ENCODE data around the gene CEP162.
"Not testable (repeated sequence)": the region's sequence is repeated elsewhere in the genome, so short reads cannot be mapped to it uniquely, and the experiment has no call there.

Gene CEP162

DNA sequence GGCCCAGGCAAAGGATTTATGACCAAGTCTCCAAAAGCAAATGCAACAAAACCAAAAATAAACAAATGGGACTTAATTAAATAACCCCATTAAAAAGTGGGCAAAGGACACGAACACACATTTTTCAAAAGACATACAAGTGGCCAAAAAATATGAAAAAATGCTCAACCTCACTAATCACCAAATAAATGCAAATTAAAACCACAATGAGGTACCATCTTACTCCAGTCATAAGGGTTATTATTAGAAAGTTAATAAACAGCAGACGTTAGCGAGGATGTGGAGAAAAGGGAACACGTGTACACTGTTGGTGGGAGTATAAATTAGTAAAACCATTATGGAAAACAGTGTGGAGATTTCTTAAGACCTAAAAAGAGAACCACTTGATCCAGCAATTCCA, 71.1 kb downstream of the CEP162 start:
- DNase-seq (ENCODE audit: low spot score) = no peak

DNA sequence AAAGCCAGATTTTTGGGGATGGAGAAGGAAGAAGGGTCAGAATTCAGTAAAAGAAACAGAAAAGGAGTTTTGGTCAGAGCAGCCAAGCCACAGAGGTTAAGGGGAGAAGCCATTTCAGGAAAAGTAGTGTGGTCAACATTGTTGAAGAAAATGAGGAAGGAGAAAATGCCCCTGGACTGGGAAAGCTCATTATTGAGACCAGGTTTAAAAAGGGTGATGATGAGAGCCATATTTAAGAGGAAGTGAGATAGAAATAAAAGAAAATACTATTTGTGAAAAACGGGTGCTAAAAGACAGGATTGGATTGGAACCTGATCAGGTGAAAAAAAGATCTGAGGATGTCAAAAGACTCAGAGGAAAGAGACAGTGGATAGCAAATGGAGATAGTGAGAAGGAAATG, 75.8 kb downstream of the CEP162 start:
- no peak for DNase-seq (ENCODE audit: low spot score)

DNA sequence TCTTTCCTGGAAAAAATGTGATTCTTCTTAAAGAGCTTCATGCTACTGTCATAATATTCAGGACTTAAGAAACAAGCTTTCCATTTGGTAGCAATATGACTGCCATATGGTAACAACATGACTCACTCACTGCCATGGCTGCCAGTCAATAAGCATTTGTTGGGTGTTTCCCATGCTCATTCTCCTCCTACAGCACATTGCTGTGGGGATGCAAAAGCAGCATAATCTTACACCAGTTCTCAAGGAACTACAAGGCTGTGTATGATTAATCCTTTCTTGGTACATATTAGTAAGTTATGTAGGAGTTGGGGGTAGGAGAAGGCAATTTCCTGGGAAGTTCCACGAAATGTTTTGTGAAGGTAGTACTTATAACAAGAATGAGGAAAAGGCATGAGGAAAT, 76.7 kb downstream of the CEP162 start:
- no peak for DNase-seq (ENCODE audit: low spot score)

DNA sequence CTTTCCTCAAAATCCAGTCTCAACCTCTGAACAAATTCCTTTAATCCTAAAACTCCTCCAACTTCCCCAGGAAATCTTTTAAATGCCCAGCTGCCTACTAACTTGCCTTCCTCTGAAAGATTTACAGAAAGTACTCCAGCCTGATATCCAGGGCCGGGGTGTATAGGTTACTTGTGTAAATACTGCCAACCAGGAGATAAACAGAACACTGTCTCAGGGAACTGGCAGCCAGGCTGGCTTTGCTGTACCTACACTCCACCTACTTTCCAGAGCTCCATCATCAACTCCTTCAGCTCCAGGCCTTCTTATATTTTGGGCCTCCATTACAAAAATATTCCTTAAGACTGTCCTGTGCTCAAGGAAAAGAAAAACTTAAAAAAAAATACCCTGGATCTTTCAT, 85.9 kb downstream of the CEP162 start:
- DNase-seq (ENCODE audit: low spot score) = no peak

DNA sequence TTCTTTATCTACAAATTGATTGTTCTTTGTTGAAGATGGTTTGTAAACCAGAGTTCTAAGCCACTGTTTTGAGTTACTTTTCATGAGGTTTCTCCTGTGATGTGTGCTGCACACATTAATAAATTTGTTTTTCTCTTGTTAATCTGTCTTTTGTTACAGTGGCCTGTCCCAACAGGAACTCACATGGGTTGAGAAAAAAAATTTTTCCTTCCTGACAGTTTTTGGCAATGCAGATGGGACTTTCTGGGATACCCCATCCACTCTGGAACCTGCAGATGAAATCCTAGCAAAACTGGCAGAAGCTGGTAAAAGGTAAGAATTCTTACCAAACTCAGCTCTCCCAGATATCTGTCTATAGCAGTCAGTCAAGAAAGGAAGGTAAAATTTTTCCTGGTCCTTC, 88.1 kb downstream of the CEP162 start:
- DNase-seq (ENCODE audit: low spot score) = no peak

DNA sequence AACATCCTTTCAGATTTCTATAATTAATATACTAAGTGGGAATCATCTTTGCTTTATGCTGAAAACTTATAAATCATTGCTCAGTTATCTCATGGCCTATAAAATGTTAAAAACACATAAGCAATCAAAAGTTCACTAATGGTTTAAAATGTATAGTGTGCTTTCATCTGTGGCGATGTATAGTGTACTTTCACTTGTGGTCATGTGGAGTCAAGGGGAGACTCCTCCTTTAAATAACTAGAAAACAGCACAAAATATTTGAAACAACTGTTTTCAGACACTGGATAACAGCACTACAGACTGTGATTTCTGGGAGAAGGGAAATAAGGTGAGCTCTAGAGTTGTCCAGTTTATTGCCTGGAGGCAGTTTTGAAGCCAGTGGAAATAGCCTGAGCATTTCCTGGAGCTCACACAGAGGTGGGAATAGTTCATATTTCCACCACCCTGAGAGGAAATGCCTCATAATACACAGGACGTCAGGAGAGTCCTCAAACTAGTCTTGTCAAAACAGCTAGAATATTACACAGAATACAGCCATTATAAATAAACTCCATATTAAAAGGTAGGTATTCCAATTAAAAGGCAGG, 89.4 kb downstream of the CEP162 start:
- no peak for DNase-seq (ENCODE audit: low spot score)

DNA sequence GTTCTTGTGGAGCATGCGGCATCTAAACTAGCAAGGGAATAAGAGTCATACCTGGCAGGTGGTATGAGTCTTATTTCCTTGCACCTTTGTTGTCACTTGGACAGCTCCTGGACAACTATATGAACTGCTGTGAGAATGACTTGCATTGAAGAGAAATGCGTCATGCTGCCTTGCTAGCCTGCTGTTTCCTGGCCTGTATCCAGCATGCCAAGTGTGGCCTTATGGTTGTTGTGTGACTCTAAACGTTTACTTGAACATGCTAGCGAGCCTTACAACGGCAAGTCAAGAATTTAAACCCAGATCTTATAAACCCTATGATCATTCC, 90.4 kb downstream of the CEP162 start:
- DNase-seq (ENCODE audit: low spot score) = no peak

DNA sequence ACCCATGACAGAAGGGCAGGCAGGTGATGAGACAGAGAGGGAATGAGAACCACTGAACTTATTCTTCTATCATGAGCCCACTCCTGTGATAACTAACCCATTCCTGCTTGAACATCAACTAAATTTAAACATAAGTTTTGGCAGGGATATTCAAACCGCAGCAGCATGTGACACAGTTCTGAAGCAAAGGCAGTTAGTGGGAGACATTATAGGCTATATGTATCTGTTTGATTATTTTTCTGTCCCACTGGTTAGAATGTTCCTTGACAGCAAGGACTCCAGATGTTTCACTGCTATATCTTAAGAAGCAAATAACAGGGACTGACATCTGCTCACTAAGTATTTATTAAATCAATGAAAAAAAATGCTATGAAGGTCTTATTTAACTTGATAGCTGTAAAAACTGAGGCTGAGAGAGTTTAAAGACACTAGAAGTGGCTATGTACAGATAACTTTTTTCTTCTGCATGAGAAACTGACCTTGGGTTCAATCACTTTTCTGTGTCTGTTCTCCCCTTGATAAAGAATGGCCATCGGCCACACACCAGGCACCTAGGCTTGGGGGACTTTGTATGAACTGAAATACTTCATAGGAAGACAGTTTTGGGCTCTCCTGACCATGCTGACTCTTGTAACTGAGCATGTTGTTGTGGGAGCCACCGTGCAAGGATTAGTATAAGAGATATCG, 90.9 kb downstream of the CEP162 start:
- DNase-seq (ENCODE audit: low spot score) = no peak

DNA sequence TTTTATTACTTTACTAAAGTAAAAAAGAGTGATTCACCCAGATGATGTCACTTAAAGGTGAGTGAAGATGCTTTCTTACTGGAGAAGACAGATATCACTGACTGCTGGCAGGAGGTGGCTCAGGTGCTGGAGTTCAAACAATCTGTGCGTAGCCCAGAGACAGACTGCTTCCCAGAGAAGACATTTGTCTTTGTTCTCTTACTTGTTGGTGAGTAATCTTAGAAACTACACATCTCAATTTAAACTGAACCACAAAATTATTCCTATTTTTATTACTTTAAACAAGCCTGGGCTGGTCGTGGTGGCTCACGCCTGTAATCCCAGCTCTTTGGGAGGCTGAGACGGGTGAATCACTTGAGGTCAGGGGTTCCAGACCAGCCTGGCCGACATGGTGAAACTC, 92.2 kb downstream of the CEP162 start:
- DNase-seq (ENCODE audit: low spot score) = no peak

DNA sequence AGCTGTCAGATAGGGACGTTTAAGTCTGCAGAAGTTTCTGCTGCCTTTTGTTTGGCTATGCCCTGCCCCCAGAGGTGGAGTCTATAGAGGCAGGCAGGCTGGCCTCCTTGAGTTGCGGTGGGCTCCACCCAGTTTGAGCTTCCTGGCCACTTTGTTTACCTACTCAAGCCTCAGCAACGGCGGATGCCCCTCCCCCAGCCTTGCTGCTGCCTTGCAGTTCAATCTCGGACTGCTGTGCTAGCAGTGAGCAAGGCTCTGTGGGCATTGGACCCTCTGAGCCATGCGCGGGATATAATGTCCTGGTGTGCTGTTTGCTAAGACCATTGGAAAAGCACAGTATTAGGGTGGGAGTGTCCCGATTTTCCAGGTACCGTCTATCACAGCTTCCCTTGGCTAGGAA, 94.1 kb downstream of the CEP162 start:
- not testable (repeated sequence) for DNase-seq (ENCODE audit: low spot score)

DNA sequence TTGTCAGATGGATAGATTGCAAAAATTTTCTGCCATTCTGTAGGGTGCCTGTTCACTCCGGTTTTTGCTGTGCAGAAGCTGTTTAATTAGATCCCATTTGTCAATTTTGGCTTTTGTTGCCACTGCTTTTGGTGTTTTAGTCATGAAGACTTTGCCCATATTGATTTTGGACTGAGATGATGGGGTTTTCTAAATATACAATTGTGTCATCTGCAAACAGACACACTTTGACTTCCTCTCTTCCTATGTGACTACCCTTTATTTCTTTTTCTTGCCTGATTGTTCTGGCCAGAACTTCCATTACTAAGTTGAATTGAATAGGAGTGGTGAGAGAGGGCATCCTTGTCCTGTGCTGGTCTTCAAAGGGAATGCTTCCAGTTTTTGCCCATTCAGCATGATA, 97.9 kb downstream of the CEP162 start:
- not testable (repeated sequence) for DNase-seq (ENCODE audit: low spot score)

DNA sequence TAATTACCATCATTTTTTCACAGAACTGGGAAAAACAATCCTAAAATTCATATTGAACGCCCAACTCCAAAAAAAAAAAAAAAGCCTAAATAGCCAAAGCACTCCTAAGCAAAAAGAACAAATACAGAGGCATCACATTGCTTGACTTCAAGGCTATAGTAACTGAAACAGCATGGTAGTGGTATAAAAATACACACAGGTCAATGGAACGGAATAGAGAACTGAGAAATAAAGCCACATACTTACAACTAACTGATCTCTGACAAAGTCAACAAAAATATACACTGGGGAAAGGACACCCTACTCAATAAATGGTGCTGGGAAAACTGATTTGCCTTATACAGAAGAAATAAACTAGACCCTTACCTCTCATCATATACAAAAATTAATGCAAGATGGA, 104.3 kb downstream of the CEP162 start:
- no peak for DNase-seq (ENCODE audit: low spot score)

DNA sequence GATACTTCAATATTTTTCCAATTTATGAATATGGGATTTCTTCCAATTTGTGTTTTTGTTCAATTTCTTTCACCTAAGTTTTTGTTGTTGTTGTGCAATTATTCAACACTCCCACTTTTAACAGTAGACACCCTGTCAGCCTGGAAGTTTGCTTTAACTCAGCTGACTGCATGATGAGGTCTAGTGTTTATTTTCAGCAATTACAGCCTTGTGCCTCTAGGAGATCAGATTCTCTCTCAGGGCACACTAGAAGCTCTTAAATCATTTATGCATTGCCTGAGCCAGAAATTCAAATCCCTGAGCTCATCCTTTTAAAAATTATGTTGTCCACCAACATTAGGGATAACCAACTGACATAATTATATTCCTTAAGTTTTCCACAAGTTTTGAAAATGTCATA, 108.2 kb downstream of the CEP162 start:
- peak; percentile 46 for DNase-seq (ENCODE audit: low spot score)

DNA sequence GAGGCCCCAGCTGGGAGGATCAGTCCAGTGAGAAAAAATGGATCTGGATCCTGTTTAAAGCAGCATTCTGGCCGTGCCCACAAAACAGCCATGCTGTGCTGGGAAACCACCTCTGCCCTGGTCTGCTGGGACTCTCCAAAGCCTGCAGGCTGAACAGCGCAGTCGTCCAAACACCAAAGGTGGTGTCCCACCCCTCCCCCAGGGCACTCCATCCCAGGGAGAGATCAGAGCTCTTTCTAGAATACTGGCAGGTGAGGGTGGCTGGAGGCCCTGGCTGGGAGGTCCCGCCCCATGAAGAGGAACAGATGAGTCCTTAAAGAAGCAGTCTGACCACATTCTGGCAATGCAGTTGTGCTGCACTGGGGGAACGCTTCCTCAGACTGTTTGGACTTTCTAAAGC, 109.3 kb downstream of the CEP162 start:
- no peak for DNase-seq (ENCODE audit: low spot score)

DNA sequence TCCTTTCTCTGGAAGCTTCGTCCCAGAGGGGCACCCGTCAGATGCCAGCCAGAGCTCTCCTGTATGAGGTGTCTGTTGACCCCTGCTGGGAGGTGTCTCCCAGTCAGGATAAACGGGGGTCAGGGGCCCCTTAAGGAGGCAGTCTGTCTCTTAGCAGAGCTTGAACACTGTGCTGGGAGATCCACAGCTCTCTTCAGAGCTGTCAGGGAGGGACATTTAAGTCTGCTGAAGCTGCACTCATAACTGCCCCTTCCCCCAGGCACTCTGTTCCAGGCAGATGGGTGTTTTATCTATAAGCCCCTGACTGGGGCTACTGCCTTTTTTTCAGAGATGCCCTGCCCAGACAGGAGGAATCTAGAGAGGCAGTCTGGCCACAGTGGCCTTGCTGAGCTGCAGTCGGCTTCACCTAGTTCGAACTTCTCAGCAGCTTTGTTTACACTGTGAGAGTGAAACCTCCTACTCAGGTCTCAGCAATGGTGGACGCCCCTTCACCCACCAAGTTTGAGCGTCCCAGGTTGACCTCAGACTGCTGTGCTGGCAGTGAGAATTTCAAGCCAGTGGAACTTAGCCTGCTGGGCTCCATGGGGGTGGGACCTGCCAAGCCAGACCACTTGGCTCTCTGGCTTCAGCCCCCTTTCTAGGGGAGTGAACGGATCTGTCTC, 112.4 kb downstream of the CEP162 start:
- DNase-seq (ENCODE audit: low spot score) = not testable (repeated sequence)

DNA sequence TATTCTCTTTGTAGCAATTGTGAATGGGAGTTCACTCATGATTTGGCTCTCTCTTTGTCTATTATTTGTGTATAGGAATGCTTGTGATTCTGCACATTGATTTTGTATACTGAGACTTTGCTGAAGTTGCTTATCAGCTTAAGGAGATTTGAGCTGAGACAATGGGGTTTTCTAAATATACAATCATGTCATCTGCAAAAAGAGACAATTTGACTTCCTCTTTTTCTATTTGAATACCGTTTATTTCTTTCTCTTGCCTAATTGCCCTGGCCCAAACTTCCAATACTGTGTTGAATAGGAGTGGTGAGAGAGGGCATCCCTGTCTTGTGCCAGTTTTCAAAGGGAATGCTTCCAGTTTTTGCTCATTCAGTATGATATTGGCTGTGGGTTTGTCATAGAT, 116.1 kb downstream of the CEP162 start:
- not testable (repeated sequence) for DNase-seq (ENCODE audit: low spot score)

DNA sequence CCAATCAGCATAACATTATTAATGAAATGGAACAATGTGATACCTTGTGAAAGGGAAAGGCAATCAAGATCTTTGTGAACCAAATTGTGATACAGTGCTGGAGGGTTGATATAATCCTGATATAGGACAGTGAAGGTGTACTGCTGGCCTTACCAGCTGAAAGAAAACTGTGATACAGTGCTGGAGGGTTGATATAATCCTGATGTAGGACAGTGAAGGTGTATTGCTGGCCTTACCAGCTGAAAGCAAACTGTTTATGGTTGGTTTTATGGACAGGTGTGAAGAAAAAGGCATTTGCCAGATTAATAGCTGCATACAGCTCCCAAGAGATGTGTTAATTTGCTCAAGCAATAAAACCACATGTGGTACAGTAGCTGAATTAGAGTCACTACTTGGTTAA, 119.9 kb downstream of the CEP162 start:
- no peak for DNase-seq (ENCODE audit: low spot score)

DNA sequence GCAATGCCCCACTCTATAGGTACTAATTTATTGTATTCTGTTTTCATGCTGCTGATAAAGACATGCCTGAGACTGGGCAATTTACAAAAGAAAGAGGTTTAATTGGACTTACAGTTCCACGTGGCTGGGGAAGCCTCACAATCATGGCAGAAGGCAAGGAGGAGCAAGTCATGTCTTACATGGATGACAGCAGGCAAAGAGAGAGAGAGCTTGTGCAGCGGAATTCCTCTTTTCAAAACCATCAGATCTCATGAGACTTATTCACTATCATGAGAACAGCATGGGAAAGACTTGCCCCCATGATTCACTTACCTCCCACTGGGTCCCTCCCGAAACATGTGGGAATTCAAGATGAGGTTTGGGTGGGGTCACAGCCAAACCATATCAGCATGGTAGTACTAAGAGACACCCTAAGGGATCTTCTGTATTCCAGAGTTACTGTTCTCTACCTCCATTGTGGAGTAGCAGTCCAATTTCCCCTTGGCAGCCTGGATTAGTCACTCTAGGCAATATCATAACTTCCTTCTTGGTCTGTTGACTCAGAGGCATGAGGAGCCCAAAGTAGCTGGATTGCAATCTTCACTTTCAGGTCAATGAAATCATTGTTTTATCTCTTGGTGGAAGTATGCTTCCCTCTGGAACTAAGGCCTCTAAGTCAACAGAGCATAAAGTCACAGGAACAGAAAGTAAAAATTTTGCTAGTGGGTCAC, 122.1 kb downstream of the CEP162 start:
- not testable (repeated sequence) for DNase-seq (ENCODE audit: low spot score)

DNA sequence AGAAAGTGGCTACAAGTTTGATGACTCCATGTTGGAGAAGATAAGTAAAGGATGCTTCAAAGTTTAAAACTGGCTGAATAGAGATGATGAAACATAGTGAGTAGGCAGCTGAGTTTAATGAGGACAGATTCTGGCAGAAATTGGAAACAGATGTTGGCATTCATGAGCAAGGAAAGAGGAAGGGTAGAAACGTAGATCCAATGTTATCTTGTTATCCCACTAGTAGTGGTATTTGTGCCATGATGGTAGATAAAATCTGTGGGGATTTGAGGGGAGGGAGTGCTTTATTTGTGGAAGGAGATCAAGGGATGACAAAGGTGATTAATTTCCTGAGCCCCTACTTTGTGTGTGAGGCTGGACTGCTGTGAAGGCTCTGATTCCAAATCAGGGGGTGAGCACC, 124.4 kb downstream of the CEP162 start:
- DNase-seq (ENCODE audit: low spot score) = no peak

DNA sequence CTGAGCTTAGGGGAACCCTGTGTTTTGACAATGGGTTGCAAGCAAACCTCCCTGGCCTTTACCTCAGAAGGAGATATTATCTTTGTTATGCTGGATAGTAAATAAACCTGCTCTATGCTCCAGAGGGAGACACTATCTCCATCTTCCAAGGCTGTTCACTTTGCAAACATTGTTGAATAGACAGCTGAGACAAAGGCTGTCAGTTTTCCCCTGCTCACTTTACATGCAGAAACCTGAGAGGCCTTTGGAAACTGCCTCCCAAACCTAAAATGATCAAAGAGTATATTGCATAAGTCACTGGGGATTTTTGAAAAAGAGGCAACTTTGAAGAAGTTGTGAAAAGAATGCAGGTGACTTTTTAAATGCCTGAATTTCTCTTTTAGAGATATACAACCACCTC, 132.3 kb downstream of the CEP162 start:
- DNase-seq (ENCODE audit: low spot score) = no peak

DNA sequence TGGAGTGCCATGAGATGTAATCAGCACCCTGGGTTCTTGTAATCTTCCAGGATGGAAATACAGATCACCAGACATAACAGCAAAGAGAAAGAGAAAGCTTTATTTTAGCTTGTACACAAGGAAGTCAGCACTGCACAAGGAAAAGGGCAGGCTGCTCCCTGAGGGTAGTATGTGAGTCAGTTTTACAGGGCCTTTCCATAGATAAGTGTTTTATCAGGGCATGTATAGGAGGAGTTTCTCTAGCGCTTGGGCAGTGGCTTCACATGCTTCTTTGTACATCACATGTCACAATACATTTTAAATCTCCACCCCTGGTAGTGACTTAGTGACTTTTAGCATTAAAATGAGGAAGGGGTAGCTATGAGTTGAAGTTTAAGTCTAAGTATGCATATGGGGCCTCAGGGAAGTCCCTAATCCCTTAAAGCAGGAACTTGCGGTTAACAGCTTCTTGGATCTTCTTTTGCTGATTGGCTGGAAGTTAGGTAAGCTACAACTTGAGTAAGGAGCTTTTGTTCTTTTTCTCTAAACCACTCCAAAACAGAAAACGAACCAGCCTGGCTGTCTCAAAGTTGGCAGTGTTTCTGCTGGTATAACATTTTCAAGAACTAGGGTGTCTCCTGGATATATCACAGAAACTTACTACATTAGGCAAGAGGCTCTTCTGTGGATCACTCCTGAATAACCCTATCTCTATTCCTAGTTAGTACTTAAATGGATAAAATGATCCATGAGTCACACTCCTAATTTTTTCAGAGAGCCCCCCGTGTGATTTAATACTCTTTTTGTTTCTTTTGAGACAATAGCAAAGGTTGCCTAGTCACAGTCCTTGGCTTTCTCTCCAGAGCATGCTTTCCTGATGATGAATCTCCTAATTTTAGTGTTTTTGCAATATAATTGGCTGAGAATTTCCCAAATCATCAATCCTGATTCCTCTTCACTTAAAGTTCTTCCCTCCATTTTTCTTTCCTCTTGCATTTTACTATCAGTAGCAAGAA, 133.7 kb downstream of the CEP162 start:
- DNase-seq (ENCODE audit: low spot score) = no peak

DNA sequence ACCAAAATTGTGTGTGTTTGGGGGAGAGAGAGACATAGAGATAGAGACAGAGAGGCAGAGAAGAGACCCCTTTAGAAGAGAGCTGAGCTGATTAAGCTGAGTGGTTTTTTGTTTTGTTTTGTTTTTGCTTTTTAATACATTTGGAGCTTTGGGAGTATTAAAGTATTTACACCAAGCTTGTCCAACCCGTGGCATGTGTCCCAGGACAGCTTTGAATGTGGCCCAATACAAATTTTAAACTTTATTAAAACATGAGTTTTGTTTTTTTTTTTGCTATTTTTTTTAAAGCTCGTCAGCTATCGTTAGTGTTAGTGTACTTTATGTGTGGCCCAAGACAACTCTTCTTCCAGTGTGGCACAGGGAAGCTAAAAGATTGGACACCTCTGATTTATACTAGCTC, 137.9 kb downstream of the CEP162 start:
- no peak for DNase-seq (ENCODE audit: low spot score)

Data from HuH-7 (cell line).